ENCODE results near the gene MYO19. TPM values are rescaled to one million over a fixed set of nuclear protein-coding genes. Genes with fewer than 3 reads are reported as not detected.

Gene MYO19
- total RNA-seq, 6 experiments from 2014 or later, result 20.6 to 40.5 (median 28.9) TPM

DNA sequence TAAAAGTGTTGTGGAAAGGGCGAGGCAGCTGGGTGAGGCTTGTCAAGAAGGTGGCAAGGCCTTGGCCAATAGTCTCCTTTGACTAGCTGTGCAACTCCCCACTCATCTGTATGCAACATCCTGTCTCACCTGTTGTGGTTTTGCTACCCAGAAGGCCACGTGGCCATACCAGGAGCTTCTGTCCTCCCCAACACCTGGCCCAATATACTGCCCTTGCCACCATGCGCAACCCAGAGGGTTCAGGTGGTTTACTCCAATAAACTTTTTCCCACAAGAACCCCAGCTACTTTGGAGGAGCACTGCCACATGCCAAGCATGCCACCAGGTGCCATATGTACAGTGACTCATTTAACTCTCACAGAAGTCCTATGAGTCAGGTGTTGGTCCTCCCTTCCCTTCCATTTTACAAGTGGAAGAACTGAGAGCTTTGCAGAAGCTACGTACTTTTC lies 10.2 kb downstream of the MYO19 start:
- peaks cover 0 to 47% (median 11%) of the 10 kb centered on the region in 4 donors for H3K36me3 ChIP-seq
- TF ChIP-seq, protein P1, sequence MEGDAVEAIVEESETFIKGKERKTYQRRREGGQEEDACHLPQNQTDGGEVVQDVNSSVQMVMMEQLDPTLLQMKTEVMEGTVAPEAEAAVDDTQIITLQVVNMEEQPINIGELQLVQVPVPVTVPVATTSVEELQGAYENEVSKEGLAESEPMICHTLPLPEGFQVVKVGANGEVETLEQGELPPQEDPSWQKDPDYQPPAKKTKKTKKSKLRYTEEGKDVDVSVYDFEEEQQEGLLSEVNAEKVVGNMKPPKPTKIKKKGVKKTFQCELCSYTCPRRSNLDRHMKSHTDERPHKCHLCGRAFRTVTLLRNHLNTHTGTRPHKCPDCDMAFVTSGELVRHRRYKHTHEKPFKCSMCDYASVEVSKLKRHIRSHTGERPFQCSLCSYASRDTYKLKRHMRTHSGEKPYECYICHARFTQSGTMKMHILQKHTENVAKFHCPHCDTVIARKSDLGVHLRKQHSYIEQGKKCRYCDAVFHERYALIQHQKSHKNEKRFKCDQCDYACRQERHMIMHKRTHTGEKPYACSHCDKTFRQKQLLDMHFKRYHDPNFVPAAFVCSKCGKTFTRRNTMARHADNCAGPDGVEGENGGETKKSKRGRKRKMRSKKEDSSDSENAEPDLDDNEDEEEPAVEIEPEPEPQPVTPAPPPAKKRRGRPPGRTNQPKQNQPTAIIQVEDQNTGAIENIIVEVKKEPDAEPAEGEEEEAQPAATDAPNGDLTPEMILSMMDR (IDR thresholded peaks at IDR 0.05), result no peak
- intact Hi-C loops (cut with DNase I), result no loop called here
- no peaks in the 10 kb centered on the region for H3K27me3 ChIP-seq
- H3K27ac ChIP-seq, result no peak overlapping the region
- no peaks in the 10 kb centered on the region for H3K9me3 ChIP-seq
- no peak overlapping the region for H3K4me3 ChIP-seq
- ATAC-seq (no peak), DNase-seq (no peak)
- WGBS (ENCODE audit: insufficient coverage, low coverage, low lambda C conversion rate, missing lambda C conversion rate), result 90% methylated on average over 3 of the region's 4 CpGs
- H3K4me1 ChIP-seq, result no peaks in the 10 kb centered on the region

DNA sequence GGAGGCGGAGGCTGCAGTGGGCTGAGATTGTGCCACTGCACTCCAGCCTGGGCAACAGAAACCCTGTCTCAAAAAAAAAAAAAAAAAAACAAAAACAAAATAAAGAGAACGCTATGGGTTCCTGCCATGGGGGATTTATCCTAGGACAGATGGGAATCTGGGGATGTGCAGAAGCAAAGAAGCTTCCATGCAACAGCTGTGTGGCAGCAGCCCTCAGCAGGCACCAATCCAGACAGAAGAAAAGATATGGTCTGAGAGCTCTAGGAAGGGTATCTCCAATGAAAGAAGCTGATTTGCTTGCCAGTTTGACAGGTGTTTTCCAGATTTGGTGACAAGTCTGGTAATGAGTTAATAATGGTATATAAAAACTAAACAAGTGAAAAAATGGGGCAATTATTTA lies 11.6 kb downstream of the MYO19 start:
- intact Hi-C loops (cut with DNase I), result no loop called here
- H3K4me1 ChIP-seq, result no peaks in the 10 kb centered on the region
- H3K27me3 ChIP-seq, result no peaks in the 10 kb centered on the region
- DNase-seq, result no peak
- WGBS (ENCODE audit: insufficient coverage, low coverage, low lambda C conversion rate, missing lambda C conversion rate), result 80% methylated on average over 2 of the region's 2 CpGs
- H3K4me3 ChIP-seq, result no peak overlapping the region
- ATAC-seq, result no peak
- H3K9me3 ChIP-seq, result no peaks in the 10 kb centered on the region
- H3K36me3 ChIP-seq, result peaks cover 0 to 50% (median 12%) of the 10 kb centered on the region in 4 donors
- no peak overlapping the region for H3K27ac ChIP-seq
- no peak for TF ChIP-seq POLR2A (IDR thresholded peaks at IDR 0.05)
- TF ChIP-seq, protein P1 (IDR thresholded peaks at IDR 0.05), result no peak

DNA sequence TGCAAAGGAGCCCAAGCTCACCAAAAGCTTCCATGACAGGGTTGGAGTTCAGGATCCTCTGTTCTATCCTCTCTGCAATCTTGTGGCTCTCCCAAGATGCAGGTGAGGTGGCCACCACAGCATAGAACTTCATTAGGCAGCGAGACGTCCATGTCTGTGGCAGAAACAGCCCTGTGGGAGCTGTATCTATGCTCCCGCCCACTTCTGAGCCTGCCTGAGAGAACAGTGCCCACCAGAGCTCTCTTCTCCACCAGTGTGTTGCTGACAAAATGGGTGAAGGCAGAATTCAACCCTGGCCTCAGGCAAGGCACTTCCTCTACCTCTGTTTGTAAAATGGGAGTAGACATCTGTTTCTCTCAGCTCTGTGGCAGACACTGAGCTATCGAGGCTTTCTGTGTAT lies 18.8 kb downstream of the MYO19 start:
- Histone ChIP-seq H3K27me3 (no peaks in the 10 kb centered on the region), H3K27ac (no peak overlapping the region), H3K36me3 (peaks cover 0 to 5% (median 2%) of the 10 kb centered on the region in 4 donors), H3K4me1 (no peaks in the 10 kb centered on the region), H3K4me3 (no peak overlapping the region), H3K9me3 (no peaks in the 10 kb centered on the region)
- no peak for TF ChIP-seq POLR2A (IDR thresholded peaks at IDR 0.05)
- TF ChIP-seq, protein P1 (IDR thresholded peaks at IDR 0.05), result no peak
- intact Hi-C loops (cut with DNase I), result no loop called here
- WGBS (ENCODE audit: insufficient coverage, low coverage, low lambda C conversion rate, missing lambda C conversion rate), result 91% methylated on average over 1 of the region's 4 CpGs
- ATAC-seq (no peak), DNase-seq (no peak)

DNA sequence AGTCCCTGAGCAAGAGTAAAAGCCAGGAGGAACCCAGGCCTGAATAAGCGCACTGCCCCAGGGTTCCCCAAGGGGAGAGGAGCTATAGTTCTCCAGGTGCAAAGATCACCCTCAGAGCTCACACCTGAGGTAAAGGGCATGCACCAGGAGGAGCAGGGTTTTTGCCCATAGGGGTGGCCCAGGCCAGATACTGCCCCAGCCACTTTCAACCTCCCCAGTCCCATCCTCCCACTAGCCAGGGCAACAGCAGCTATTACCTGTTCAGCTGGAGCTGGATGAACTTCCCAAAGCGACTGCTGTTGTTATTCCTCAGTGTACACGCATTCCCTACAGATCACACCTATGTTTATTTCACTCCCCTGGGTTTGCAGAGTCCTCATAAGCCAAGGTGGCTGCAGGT lies 19.8 kb downstream of the MYO19 start:
- TF ChIP-seq POLR2A (IDR thresholded peaks at IDR 0.05), result no peak
- TF ChIP-seq, protein P1 (IDR thresholded peaks at IDR 0.05), result no peak
- DNase-seq, result no peak
- Histone ChIP-seq H3K27me3 (no peaks in the 10 kb centered on the region), H3K27ac (no peak overlapping the region), H3K4me1 (no peaks in the 10 kb centered on the region), H3K36me3 (peaks cover 0 to 5% (median 2%) of the 10 kb centered on the region in 4 donors), H3K9me3 (no peaks in the 10 kb centered on the region), H3K4me3 (no peak overlapping the region)
- no peak for ATAC-seq
- intact Hi-C loops (cut with DNase I), result no loop called here
- WGBS (ENCODE audit: insufficient coverage, low coverage, low lambda C conversion rate, missing lambda C conversion rate), result 84% methylated on average over 3 of the region's 3 CpGs

DNA sequence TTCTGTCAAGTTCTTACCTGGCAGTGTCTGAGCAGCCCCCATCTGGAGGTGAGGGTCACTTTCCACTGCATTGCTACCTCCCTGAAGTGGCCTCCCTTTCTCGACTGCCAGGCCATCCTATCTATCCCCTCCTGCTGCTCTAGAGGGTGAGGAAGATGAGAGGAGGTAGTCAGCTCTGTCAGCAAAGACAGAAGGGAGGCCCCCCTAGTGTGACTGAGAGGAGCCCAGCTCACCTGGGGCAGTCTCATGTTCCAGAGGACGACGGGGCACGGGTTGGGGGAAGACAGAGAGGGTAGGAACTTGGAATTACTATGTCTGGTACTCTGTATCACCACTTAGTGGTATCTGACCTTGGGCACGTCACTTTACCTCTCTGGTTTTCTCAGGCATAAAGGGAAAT lies 22.0 kb downstream of the MYO19 start:
- ATAC-seq, result no peak
- Histone ChIP-seq H3K36me3 (no peaks in the 10 kb centered on the region), H3K4me1 (no peaks in the 10 kb centered on the region), H3K4me3 (no peak overlapping the region), H3K9me3 (no peaks in the 10 kb centered on the region), H3K27ac (no peak overlapping the region), H3K27me3 (no peaks in the 10 kb centered on the region)
- no peak for DNase-seq
- intact Hi-C loops (cut with DNase I), result no loop called here
- TF ChIP-seq, protein P1 (IDR thresholded peaks at IDR 0.05), result no peak
- TF ChIP-seq POLR2A (IDR thresholded peaks at IDR 0.05), result no peak
- no CpG with 5 or more reads among the region's 5 CpGs for WGBS (ENCODE audit: insufficient coverage, low coverage, low lambda C conversion rate, missing lambda C conversion rate)

Measured in right lobe of liver (tissue), 6 donors.